Fibroblast of skin of scalp (primary cell): ENCODE data around the gene PTPRT.
"Not testable (repeated sequence)": the region's sequence is repeated elsewhere in the genome, so short reads cannot be mapped to it uniquely, and the experiment has no call there.

Experiments
- DNase-seq: peaks from one replicate; pipeline ENCODE4 v3.0.0-alpha.2; 2013

Gene PTPRT

GRCh38 chr20:42900764-42901163 is 288.9 kb downstream of the PTPRT start:
- DNase-seq = not testable (repeated sequence)

- no peak for DNase-seq
Observed at GRCh38 chr20:42895020-42895419, 294.7 kb downstream of the PTPRT start.

GRCh38 chr20:42894483-42894882 is 295.2 kb downstream of the PTPRT start:
- no peak for DNase-seq

- no peak for DNase-seq
Observed at GRCh38 chr20:42889517-42889916, 300.2 kb downstream of the PTPRT start.

GRCh38 chr20:42887281-42887680 is 302.4 kb downstream of the PTPRT start:
- DNase-seq = no peak

- no peak for DNase-seq
Observed at GRCh38 chr20:42886801-42887200, 302.9 kb downstream of the PTPRT start.

- DNase-seq = no peak
Observed at GRCh38 chr20:42886046-42886445, 303.7 kb downstream of the PTPRT start.

- DNase-seq = no peak
Observed at GRCh38 chr20:42875581-42875980, 314.1 kb downstream of the PTPRT start.

GRCh38 chr20:42873259-42873658 is 316.4 kb downstream of the PTPRT start:
- no peak for DNase-seq

GRCh38 chr20:42864116-42864515 is 325.6 kb downstream of the PTPRT start:
- no peak for DNase-seq

GRCh38 chr20:42862446-42862845 is 327.3 kb downstream of the PTPRT start:
- no peak for DNase-seq

- no peak for DNase-seq
Observed at GRCh38 chr20:42857446-42857845, 332.3 kb downstream of the PTPRT start.

GRCh38 chr20:42855896-42856295 is 333.8 kb downstream of the PTPRT start:
- DNase-seq = no peak

- DNase-seq = no peak
Observed at GRCh38 chr20:42852691-42853090, 337.0 kb downstream of the PTPRT start.

GRCh38 chr20:42846784-42847490 is 342.8 kb downstream of the PTPRT start:
- DNase-seq = no peak

GRCh38 chr20:42844751-42845150 is 345.0 kb downstream of the PTPRT start:
- no peak for DNase-seq

- DNase-seq = no peak
Observed at GRCh38 chr20:42837456-42837855, 352.2 kb downstream of the PTPRT start.

- DNase-seq = no peak
Observed at GRCh38 chr20:42836339-42836738, 353.4 kb downstream of the PTPRT start.

- no peak for DNase-seq
Observed at GRCh38 chr20:42807876-42808275, 381.8 kb downstream of the PTPRT start.

- DNase-seq = no peak
Observed at GRCh38 chr20:42795111-42795695, 394.5 kb downstream of the PTPRT start.

- DNase-seq = no peak
Observed at GRCh38 chr20:42792052-42792451, 397.7 kb downstream of the PTPRT start.

GRCh38 chr20:42790111-42790510 is 399.6 kb downstream of the PTPRT start:
- no peak for DNase-seq

- no peak for DNase-seq
Observed at GRCh38 chr20:42788707-42789106, 401.0 kb downstream of the PTPRT start.

- no peak for DNase-seq
Observed at GRCh38 chr20:42785041-42785440, 404.7 kb downstream of the PTPRT start.

GRCh38 chr20:42779216-42779615 is 410.5 kb downstream of the PTPRT start:
- DNase-seq = no peak
